A549 treated with AZD9567 at 1 μM for 4 hours (cell line): Measurements from ENCODE around the gene CLEC4A. TPM values are rescaled to one million over a fixed set of nuclear protein-coding genes. Genes with fewer than 3 reads are reported as not detected.

Experiments
- total RNA-seq: library from RNA; stranded (reverse); fragments of 200-300 nt; extraction: Qiagen RNA extraction; gene quantifications from 5 replicates; pipeline ENCODE4 v1.2.3, GENCODE V29; 2022; ENCODE audit not compliant: insufficient read depth

Gene CLEC4A
- 0.16 to 0.39 TPM (median 0.32 TPM) in 4 of 5 replicates, not detected in the other for total RNA-seq

GRCh38 chr12:8123124-8123912 is at the start of gene CLEC4A:
Gene CLEC4A (plus strand): TSS chr12:8123617. CDS start chr12:8123879, 262 bp downstream.

GRCh38 chr12:8156845-8157244 is 33.4 kb downstream of the CLEC4A start, which contains the start of gene ZNF705A:
Gene ZNF705A (plus strand): TSS chr12:8157015. CDS start chr12:8172626, 15,611 bp downstream.

Other genes with a start within 250 kb of the CLEC4A start
- 4.8 to 8.1 TPM (median 5.3 TPM) in 5 replicates for gene SLC2A3, start 187.4 kb upstream of the CLEC4A start, total RNA-seq
- gene FOXJ2, start 90.9 kb upstream of the CLEC4A start, total RNA-seq = 7.3 to 10.6 TPM (median 9.1 TPM) in 5 replicates
- not detected in 5 replicates for gene C3AR1, start 57.3 kb upstream of the CLEC4A start, total RNA-seq
- 14.4 to 36.3 TPM (median 15.7 TPM) in 5 replicates for gene NECAP1, start 41.3 kb upstream of the CLEC4A start, total RNA-seq
- gene ZNF705A, start 33.4 kb downstream of the CLEC4A start, total RNA-seq = not detected in 5 replicates
- gene FAM90A1, start 104.0 kb downstream of the CLEC4A start, total RNA-seq = 0.10 to 0.14 TPM (median 0.14 TPM) in 4 of 5 replicates, not detected in the other